OCI-LY3 (cell line): ENCODE results near the gene KCNIP1.

Experiments
- CTCF ChIP-seq: fragments of 200-600, 300-600 bp; sonication (generic); IDR thresholded peaks from 2 replicates; pipeline ENCODE4 v1.5.1; 2014; ENCODE audit warnings: antibody characterized with exemption, low read length, low read depth
- EZH2phosphoT487 ChIP-seq: fragments of 200-600 bp; shearing (Covaris generic); IDR thresholded peaks from 2 replicates; pipeline ENCODE4 v1.6.1; 2018; ENCODE audit warnings: antibody characterized with exemption, mixed run types, low read depth

- no peak for TF ChIP-seq CTCF
- TF ChIP-seq EZH2phosphoT487, result no peak
Observed at GRCh38 chr5:170709640-170710039, 205.8 kb downstream of the KCNIP1 start.
